HFFc6 (cell line): ENCODE data around the gene BTG2. TPM values are rescaled to one million over a fixed set of nuclear protein-coding genes. Genes with fewer than 3 reads are reported as not detected.

Experiments
- DNase-seq: peaks from one replicate; pipeline ENCODE4 v3.0.0-alpha.2; 2018
- H3K27ac Mint-ChIP-seq: 2 replicates; pipeline ENCODE4 v1.8.0; 2020; ENCODE audit warnings: mild to moderate bottlenecking, mixed read lengths
- H3K27me3 Mint-ChIP-seq: 2 replicates; pipeline ENCODE4 v1.8.0; 2021; ENCODE audit warnings: mild to moderate bottlenecking, moderate library complexity, mixed read lengths; ENCODE audit not compliant: insufficient read depth
- H3K36me3 Mint-ChIP-seq: 2 replicates; pipeline ENCODE4 v1.8.0; 2021; ENCODE audit warnings: low read depth, mixed read lengths
- H3K4me1 Mint-ChIP-seq: 2 replicates; pipeline ENCODE4 v1.8.0; 2020; ENCODE audit warnings: low read depth, mixed read lengths
- H3K4me3 Mint-ChIP-seq: 2 replicates; pipeline ENCODE4 v1.8.0; 2020; ENCODE audit warnings: mild to moderate bottlenecking, moderate library complexity, mixed read lengths
- H3K9me3 Mint-ChIP-seq: 2 replicates; pipeline ENCODE4 v1.8.0; 2020; ENCODE audit warnings: mild to moderate bottlenecking, mixed read lengths
- CTCF ChIP-seq: fragments of 200-600 bp; sonication (generic); IDR thresholded peaks from 2 replicates; pipeline ENCODE4 v1.5.0; 2021; ENCODE audit warnings: antibody characterized with exemption, mild to moderate bottlenecking
- total RNA-seq, 6 experiments: library from RNA; stranded (reverse); fragmentation: NEBNext Ultra II Directional; extraction: Animal tissue kit (Norgen Biotek cat#: 25700); gene quantifications; 2 replicates in 1 of 6; 3 replicates in 5 of 6; pipeline ENCODE4 v1.2.3, GENCODE V29; 2021

Gene BTG2
- total RNA-seq, 6 experiments from 2014 or later = 12.7 to 18.5 (median 13.7) TPM

GRCh38 chr1:203282720-203283542 is 22.4 kb upstream of the BTG2 start:
- H3K4me1 Mint-ChIP-seq = peaks cover 28% of the 10 kb centered on the region
- H3K36me3 Mint-ChIP-seq = no peaks in the 10 kb centered on the region
- H3K27ac Mint-ChIP-seq = no peak overlapping the region
- peaks cover 26% of the 10 kb centered on the region for H3K27me3 Mint-ChIP-seq
- H3K9me3 Mint-ChIP-seq = no peaks in the 10 kb centered on the region
- no peak for DNase-seq
- no peak overlapping the region for H3K4me3 Mint-ChIP-seq
- TF ChIP-seq CTCF = no peak

GRCh38 chr1:203283597-203283996 is 21.7 kb upstream of the BTG2 start:
- H3K27ac Mint-ChIP-seq = no peak overlapping the region
- no peaks in the 10 kb centered on the region for H3K36me3 Mint-ChIP-seq
- H3K4me1 Mint-ChIP-seq = peaks cover 22% of the 10 kb centered on the region
- H3K9me3 Mint-ChIP-seq = no peaks in the 10 kb centered on the region
- no peak for TF ChIP-seq CTCF
- no peak overlapping the region for H3K4me3 Mint-ChIP-seq
- peaks cover 30% of the 10 kb centered on the region for H3K27me3 Mint-ChIP-seq
- DNase-seq = no peak

- H3K36me3 Mint-ChIP-seq = no peaks in the 10 kb centered on the region
- H3K27me3 Mint-ChIP-seq = peaks cover 36% of the 10 kb centered on the region
- no peak for TF ChIP-seq CTCF
- DNase-seq = no peak
- no peak overlapping the region for H3K27ac Mint-ChIP-seq
- peaks cover 14% of the 10 kb centered on the region for H3K4me1 Mint-ChIP-seq
- no peak overlapping the region for H3K4me3 Mint-ChIP-seq
- H3K9me3 Mint-ChIP-seq = no peaks in the 10 kb centered on the region
Observed at GRCh38 chr1:203284411-203285123, 20.8 kb upstream of the BTG2 start.

- Mint-ChIP-seq H3K27me3 (peaks cover 44% of the 10 kb centered on the region), H3K36me3 (no peaks in the 10 kb centered on the region), H3K4me1 (peaks cover under 1% of the 10 kb centered on the region; the same call in 1 of the 2 replicates), H3K9me3 (no peaks in the 10 kb centered on the region), H3K27ac (no peak overlapping the region), H3K4me3 (no peak overlapping the region)
- TF ChIP-seq CTCF = no peak
- DNase-seq = no peak
Observed at GRCh38 chr1:203286161-203286984, 18.9 kb upstream of the BTG2 start.

GRCh38 chr1:203287109-203287893 is 18.0 kb upstream of the BTG2 start:
- Mint-ChIP-seq H3K36me3 (no peaks in the 10 kb centered on the region), H3K4me3 (no peak overlapping the region), H3K27ac (no peak overlapping the region), H3K9me3 (no peaks in the 10 kb centered on the region), H3K4me1 (no peaks in the 10 kb centered on the region; the same call in 1 of the 2 replicates), H3K27me3 (peaks cover 54% of the 10 kb centered on the region)
- no peak for DNase-seq
- no peak for TF ChIP-seq CTCF
